ENCODE results near the gene CNGA1.
A peak's percentile ranks its signal among the peaks of the same experiment; 100 is the strongest.

Gene CNGA1

DNA sequence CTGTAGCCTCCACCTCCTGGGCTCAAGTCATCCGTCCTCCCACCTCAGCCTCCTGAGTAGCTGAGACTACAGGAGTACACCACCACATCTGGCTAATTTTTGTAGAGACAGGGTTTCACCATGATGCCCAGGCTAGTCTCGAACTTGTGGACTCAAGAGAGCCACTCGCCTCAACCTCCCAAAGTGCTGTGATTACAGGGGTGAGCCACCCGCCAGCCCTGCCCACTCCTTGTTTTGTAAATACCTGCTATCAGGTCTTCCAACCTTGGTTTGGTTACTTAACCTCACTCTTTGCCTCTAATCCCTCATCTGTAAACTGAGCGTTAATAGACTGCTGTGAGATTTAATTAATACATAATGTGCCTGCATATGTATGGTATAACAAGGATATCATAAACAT is 803 bp downstream of the CNGA1 start:
- H4K20me1 ChIP-seq (ENCODE audit: low read depth, low read length): no peaks in the 10 kb centered on the region
- H2AFZ ChIP-seq (ENCODE audit: low read depth, low read length, severe bottlenecking): peak overlapping the region; percentile 88
- H3K9me2 ChIP-seq (replicated peaks; ENCODE audit: insufficient read depth, low read length): no peaks in the 10 kb centered on the region
- no peak overlapping the region for H3K27ac ChIP-seq (ENCODE audit: low read depth, low read length)
- no peaks in the 10 kb centered on the region for H3K9me3 ChIP-seq (ENCODE audit: insufficient read depth, low read length)
- peaks cover 5% of the 10 kb centered on the region; the same call in 1 of the 2 replicates for H3F3A ChIP-seq (ENCODE audit: insufficient read depth)
- H3K36me3 ChIP-seq (ENCODE audit: low read length): no peaks in the 10 kb centered on the region
- H3K4me3 ChIP-seq (ENCODE audit: insufficient read depth, low read length, poor library complexity, severe bottlenecking): peak overlapping the region; percentile 68
- TF ChIP-seq, protein P1, sequence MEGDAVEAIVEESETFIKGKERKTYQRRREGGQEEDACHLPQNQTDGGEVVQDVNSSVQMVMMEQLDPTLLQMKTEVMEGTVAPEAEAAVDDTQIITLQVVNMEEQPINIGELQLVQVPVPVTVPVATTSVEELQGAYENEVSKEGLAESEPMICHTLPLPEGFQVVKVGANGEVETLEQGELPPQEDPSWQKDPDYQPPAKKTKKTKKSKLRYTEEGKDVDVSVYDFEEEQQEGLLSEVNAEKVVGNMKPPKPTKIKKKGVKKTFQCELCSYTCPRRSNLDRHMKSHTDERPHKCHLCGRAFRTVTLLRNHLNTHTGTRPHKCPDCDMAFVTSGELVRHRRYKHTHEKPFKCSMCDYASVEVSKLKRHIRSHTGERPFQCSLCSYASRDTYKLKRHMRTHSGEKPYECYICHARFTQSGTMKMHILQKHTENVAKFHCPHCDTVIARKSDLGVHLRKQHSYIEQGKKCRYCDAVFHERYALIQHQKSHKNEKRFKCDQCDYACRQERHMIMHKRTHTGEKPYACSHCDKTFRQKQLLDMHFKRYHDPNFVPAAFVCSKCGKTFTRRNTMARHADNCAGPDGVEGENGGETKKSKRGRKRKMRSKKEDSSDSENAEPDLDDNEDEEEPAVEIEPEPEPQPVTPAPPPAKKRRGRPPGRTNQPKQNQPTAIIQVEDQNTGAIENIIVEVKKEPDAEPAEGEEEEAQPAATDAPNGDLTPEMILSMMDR (IDR thresholded peaks at IDR 0.05; ENCODE audit: insufficient read depth, low read length, poor library complexity, severe bottlenecking): no peak
- no peak for TF ChIP-seq EZH2phosphoT487 (conservative IDR thresholded peaks at IDR 0.05; ENCODE audit: low read length)
- no peaks in the 10 kb centered on the region for H3K27me3 ChIP-seq (ENCODE audit: low read length)
- H3K79me2 ChIP-seq (ENCODE audit: insufficient read depth, low read length): no peaks in the 10 kb centered on the region
- H3K4me2 ChIP-seq (ENCODE audit: low read depth, low read length, poor library complexity, severe bottlenecking): peak overlapping the region; percentile 76
- H3K9ac ChIP-seq (ENCODE audit: low read length): peak overlapping the region; percentile 52

DNA sequence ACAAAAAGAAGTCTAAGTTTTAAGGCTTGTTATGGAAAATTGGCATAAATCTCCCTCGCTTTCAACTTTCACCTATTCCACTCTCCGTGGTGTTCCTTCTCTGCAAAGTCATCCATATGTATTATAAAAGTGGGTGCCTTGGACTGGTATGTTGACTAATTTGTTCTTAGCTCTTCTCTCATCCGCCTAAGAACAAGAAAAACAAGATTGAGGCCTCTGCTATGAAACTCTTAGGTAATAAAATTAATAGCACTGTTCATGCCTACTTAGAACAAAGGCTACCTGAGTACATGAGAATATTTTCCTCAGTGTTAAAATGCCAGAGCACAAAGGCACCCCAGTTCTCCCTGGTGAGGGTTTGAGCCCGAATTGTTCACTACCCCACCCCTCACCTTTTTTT is 1.3 kb downstream of the CNGA1 start:
- peaks cover 5% of the 10 kb centered on the region; the same call in 1 of the 2 replicates for H3F3A ChIP-seq (ENCODE audit: insufficient read depth)
- no peaks in the 10 kb centered on the region for H4K20me1 ChIP-seq (ENCODE audit: low read depth, low read length)
- H3K27me3 ChIP-seq (ENCODE audit: low read length): no peaks in the 10 kb centered on the region
- no peaks in the 10 kb centered on the region for H3K79me2 ChIP-seq (ENCODE audit: insufficient read depth, low read length)
- no peaks in the 10 kb centered on the region for H3K9me3 ChIP-seq (ENCODE audit: insufficient read depth, low read length)
- H3K4me3 ChIP-seq (ENCODE audit: insufficient read depth, low read length, poor library complexity, severe bottlenecking): no peak overlapping the region
- H3K4me2 ChIP-seq (ENCODE audit: low read depth, low read length, poor library complexity, severe bottlenecking): peak overlapping the region; percentile 76
- no peaks in the 10 kb centered on the region for H3K9me2 ChIP-seq (replicated peaks; ENCODE audit: insufficient read depth, low read length)
- H3K36me3 ChIP-seq (ENCODE audit: low read length): no peaks in the 10 kb centered on the region
- H2AFZ ChIP-seq (ENCODE audit: low read depth, low read length, severe bottlenecking): no peak overlapping the region
- TF ChIP-seq, protein P1 (IDR thresholded peaks at IDR 0.05; ENCODE audit: insufficient read depth, low read length, poor library complexity, severe bottlenecking): no peak
- no peak for TF ChIP-seq EZH2phosphoT487 (conservative IDR thresholded peaks at IDR 0.05; ENCODE audit: low read length)
- H3K27ac ChIP-seq (ENCODE audit: low read depth, low read length): no peak overlapping the region
- no peak overlapping the region for H3K9ac ChIP-seq (ENCODE audit: low read length)

DNA sequence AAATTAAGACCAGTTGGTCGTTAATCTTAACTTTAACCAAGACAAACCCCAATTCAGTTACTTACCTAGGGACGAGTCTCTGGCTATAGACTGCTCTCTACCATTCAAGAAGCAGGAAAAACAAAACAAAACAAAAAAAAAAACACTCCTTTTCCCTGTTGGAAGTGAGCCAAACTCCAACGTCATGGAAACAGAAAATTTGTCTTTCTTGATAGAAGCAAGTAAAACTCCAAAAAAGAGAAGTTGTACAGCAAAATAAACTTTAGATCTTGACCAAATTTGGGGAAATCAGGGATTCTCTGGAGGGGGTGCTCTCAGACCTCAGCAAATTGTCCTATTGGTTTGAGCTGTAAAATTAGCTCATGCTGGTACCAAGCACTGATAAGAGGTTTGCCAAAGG is 3.7 kb downstream of the CNGA1 start:
- Histone ChIP-seq H3K9me3 (ENCODE audit: insufficient read depth, low read length) (no peaks in the 10 kb centered on the region), H3K9me2 (replicated peaks; ENCODE audit: insufficient read depth, low read length) (no peaks in the 10 kb centered on the region), H3K27ac (ENCODE audit: low read depth, low read length) (no peak overlapping the region), H3K4me3 (ENCODE audit: insufficient read depth, low read length, poor library complexity, severe bottlenecking) (no peak overlapping the region), H3K4me2 (ENCODE audit: low read depth, low read length, poor library complexity, severe bottlenecking) (no peak overlapping the region), H3F3A (ENCODE audit: insufficient read depth) (peaks cover 1% of the 10 kb centered on the region; the same call in 1 of the 2 replicates), H3K36me3 (ENCODE audit: low read length) (no peaks in the 10 kb centered on the region; the same call in 1 of the 2 replicates), H4K20me1 (ENCODE audit: low read depth, low read length) (no peaks in the 10 kb centered on the region), H2AFZ (ENCODE audit: low read depth, low read length, severe bottlenecking) (no peak overlapping the region), H3K9ac (ENCODE audit: low read length) (no peak overlapping the region), H3K27me3 (ENCODE audit: low read length) (no peaks in the 10 kb centered on the region), H3K79me2 (ENCODE audit: insufficient read depth, low read length) (no peaks in the 10 kb centered on the region)
- TF ChIP-seq, protein P1 (IDR thresholded peaks at IDR 0.05; ENCODE audit: insufficient read depth, low read length, poor library complexity, severe bottlenecking): no peak
- TF ChIP-seq EZH2phosphoT487 (conservative IDR thresholded peaks at IDR 0.05; ENCODE audit: low read length): no peak
